GM21381 (cell line): ENCODE results near the gene ZNF771.
"Not testable (repeated sequence)": the region's sequence is repeated elsewhere in the genome, so short reads cannot be mapped to it uniquely, and the experiment has no call there.

Source experiments
- ATAC-seq: cut with Tn5 transposase; IDR thresholded peaks from one replicate; pipeline ENCODE4 v1.9.1; 2021; ENCODE audit warnings: mild to moderate bottlenecking, moderate library complexity; ENCODE audit not compliant: unreplicated experiment

The ZNF771 gene

DNA sequence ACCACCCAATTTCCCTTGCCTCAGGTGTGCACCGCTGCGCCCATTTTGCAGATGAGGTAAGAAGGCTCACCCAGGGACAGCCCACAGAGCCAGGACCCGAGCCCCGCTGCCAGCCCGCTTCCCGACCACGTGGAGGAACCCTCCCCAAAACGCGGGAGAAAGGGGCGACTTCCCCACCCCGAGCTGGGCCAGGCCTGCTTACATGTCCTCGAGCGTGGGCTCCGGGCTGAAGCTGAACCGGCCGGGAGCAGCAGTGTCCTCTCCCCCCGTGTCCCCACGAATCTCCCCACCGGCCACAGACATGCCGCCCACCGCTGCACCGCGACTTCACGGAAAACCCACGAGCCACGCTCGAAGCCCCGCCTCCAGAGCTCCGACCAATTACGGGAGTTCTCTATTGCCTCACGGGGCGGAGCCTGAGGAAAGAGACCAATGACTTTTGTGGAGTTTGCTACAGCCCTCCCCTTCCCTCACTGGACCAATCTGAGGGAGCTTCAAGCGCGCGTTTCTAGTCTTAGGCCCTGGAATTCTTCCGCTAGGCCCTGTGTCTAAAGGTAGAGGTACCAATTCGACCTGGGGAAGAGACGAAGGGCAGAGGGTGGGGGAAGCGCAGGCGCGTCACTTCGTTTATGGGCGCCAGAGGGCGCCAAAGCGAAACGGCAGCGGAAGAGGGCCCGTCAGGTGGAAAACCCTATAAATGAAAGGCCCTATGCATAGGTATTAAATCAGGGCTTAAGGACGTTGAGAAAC lies 22.4 kb downstream of the ZNF771 start, which contains the start of gene DCTPP1:
Gene DCTPP1 (minus strand): TSS at position 353 of the 750 bp plus-strand sequence. CDS start 50 bp downstream, at position 303.
- ATAC-seq: peak; percentile 96

DNA sequence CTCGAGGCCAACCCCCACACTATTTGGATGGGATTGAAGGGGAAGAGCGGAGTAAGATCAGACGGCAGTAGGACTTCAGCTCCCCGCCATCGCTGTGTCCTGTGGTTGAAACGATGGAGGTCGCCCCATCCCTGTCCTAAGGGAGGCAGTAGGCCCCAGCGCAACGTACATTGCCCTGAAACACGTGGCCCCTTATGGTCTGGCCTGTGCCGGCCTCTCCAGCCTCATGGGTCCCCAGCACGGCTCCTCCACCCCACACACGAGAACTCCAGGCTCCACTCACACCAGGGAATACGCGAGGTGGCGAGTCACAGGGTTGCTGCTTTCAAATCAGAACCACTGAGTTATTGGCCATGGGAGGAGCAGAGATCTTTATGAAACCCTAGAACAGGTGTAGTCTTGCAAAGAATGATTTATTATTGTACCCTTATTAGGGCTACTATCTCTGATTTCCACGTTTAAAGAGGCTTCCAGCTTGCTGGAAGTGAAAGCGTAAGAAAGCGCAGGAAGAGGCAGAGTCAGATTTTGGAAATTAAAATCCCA lies 23.1 kb downstream of the ZNF771 start:
- ATAC-seq: no peak

DNA sequence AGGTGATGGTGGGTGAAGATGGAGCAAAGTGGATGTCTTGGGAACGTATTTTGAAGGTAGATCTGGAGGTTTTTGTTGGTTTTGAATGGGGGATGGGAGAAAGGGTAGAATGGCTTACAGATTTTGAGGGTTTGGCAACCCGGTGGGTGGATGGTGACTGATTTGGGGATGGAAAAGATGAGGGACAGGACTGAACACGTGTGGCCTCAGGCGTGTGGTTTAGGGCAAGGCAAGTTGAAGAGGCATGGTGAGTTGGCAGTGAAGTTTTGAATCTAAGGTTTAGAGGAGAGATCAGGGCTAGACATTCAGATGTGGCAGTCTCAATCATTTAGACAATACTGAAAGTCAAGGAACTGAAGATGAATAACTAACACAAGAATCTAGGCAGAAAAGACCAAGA lies 27.4 kb downstream of the ZNF771 start:
- ATAC-seq: no peak

DNA sequence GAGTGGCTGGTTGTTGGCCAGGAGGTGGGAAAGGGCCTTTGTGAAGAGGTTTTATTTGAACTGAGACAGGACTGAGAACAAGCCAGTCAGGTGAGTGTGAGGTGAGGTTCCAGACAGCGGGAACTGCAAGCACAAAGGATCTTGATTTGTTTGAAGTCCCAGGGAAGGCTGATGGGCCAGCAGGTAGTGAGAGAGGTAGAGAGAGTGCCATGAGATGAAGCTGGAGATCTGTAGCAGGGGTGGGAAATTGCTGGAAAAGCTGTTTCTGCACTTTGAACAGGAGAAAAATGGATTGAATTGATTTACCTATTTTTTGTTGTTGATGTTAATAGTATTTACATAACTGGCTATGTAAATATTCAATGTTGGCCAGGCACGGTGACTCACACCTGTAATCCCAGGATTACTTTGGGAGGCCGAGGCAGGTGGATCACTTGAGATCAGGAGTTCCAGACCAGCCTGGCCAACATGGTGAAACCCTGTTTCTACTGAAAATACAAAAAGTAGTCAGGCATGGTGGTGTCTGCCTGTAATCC lies 30.2 kb downstream of the ZNF771 start:
- no peak for ATAC-seq

DNA sequence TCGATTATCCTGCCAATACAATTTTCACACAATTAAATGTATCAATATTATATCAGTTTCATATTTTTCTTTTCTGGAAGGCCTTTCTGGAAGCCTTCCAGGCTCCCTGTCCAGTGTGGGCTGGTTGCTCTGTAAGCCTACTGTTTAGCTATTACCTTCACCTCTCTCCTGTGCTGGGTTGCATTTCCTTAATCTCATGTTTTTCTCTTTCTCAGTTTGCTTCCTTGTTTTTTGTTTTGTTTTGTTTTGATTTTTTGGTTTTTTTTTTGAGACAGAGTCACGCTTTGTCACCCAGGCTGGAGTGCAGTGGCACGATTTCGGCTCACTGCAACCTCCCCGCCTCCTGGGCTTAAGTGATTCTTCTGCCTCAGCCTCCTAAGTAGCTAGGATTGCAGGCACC lies 31.4 kb downstream of the ZNF771 start:
- ATAC-seq: no peak

DNA sequence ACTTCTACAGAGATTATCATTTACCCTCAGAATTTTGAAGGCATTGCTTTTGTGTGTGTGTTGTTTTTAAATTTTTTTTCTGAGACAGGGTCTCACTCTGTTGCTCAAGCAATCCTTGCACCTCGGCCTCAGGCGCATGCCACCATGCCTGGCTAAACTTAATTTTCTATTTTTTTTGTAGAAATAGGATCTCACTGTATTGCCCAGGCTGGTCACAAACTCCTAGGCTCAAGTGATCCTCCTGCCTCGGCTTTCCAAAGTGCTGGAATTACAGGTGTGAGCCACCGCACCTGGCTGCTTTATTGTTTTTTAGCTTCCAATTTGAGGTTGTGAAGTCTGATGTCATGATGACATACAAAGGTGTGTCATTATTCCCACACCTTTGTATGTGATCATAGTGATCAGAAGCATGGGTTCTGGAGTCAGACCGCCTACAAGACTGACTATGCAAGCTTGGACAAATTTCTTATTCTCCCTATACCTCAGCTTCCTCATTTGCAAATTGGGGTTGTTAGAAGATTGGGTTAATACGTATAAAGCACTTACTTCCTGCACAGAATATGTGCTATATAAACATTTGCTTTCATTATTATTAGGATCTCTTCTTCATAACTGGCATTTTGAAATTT lies 32.4 kb downstream of the ZNF771 start:
- no peak for ATAC-seq

DNA sequence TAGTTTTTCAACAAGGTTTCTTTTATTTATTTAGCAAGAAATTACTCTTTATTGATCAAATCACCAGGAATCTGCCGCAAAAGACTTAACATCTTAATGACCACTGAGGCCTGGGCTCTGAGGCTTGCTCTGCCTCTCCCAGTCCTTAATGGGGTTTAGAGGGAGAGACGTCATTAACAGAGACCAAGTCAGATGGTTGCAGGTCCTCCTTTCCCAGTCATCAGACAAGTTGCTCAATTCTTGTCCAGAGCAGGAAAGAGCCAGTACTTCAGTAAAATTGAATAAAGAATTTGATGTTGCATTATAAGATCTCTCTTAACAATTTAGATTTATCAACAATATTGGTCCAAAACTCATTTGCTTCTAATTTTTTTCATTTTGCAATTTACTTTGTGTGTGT lies 36.2 kb downstream of the ZNF771 start:
- ATAC-seq: no peak

DNA sequence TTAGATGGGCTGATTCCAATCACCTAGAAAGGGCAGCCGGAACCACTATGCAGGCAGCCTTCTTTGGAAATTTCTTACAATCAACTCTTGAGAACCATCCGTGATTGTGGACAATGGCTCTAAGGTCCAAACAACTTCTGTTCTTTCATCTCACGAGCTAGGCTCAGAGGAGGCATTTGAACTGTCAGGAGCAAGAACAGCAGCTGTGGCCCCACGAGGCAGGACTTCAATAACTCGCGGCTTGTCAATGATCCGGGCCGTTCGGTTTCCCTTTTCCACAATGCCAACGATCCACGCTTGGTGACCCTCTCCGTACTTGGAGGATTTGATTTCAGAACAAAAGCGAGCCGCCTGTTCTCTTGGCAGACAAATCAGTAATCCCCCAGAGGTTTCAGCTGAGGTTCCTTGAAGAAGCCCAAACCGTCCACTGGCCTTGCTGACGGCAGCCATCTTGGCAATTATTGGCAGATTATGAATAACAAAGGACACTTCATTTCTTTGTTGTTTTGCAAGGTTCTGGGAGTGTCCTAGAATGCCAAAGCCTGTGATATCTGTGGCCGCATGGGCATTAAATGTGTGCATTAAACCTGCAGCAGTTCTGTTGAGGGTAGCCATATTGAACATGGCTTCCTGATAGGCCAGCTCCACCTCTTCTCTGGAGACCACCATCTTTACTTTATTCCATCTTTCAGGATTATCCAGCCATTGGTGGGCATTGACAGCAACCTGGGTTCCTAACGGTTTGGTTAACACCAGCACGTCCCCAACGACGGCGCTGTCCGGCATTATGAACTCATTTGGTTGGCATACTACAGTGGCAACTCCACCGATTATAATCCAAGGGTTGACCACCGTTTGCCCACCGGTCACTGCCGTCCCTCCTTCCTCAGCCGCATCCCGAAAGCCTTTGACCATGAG lies 37.1 kb downstream of the ZNF771 start:
- ATAC-seq: no peak

DNA sequence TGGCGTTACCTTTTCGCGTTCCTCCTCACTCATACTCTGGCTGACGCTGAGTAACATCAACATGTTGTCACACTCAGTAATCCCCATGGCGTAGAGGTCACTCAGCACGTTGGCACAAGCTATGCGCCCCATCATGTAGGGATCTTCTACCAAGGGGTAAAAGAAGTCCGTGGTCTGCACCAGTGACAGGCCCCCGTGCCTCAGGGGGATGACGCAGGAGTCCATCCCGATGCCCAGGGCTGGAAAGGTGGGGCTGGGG lies 37.7 kb downstream of the ZNF771 start:
- no peak for ATAC-seq

DNA sequence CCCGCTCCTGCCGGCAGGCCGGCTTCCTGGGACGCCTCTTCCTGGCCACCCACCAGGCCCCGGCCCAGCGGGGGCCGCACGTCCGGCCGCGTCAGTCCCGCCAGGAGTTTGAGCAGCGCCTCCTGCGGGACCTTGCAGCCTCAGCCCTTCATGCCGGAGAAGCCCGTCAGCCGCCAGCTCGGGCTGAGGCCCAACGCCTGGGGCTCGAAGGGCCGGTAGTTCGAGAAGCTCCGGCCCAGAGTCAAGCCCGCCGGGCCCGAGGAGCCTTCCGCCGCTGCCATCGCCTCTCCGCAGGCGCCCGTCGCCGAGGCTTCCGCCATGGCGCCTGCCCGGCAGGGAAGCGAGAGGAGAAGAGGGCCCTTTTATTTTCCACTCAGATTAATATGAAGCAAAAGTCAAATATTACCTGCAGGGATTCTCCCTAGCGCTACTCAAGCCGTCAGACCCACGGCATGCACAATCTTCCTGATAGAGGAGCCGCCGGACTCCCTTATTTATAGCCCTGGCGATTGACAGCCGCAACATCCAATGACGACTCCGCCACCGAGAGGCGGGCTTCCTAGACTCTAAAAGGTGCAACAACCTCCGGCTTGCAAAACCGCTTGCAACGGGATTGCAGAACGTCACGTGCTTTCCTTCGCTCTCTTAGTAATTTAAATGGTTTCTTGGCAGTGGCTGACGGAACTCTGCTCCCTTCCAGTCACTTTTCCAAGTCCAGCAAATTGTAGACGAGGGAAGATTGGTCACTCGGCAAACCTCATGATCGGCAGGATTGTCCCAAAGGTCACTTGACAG lies 38.2 kb downstream of the ZNF771 start, which contains the start of gene SEPHS2:
Gene SEPHS2 (minus strand): TSS at position 467 of the 795 bp plus-strand sequence. CDS start 147 bp downstream, at position 320.
- ATAC-seq: peak; percentile 75

DNA sequence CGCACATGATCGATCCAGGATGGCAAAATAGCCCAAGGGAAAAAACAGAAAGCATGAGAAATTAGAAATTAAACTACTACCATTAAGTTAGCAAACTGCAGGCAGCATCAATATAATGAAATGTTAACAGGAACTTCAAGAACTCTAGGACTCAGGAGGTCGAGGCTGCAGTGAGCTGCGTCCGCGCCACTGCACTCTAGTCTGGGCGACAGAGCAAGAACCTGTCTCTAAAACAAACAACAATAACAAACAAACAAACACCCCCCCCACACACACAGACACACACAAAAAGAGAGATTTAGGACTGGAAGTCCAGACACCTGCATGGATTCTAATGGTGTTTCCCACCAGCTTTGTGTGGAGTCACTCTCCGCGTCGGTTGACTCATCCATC lies 38.8 kb downstream of the ZNF771 start:
- no peak for ATAC-seq

DNA sequence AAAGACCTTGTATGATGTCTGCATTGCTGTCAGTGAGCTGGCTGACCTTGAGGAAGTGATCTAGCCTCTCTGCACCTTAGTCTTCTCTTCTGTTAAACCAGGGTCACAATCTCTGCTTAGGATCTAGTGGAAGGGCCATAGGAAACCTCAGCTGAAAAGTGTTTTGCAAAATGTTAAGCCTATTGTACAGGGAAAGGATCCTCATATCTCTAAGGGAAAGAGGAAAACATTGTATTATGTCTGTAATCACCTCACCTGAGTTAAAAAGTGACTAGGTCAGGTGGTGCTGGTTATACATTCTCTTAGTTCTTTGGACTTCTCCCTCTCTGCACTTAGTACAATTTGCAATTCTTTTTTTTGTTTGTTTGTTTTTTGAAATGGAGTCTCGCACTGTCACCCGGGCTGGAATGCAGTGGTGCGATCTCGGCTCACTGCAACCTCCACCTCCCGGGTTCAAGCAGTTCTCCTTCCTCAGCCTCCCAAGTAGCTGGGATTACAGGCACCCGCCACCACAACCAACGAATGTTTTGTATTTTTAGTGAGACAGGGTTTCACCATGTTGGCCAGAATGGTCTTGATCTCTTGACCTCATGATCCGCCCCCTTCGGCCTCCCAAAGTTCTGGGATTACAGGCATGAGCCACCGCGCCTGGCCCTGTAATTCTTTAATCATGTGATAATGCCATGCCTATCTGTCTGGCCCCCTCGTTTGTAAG lies 40.3 kb downstream of the ZNF771 start:
- ATAC-seq: no peak

DNA sequence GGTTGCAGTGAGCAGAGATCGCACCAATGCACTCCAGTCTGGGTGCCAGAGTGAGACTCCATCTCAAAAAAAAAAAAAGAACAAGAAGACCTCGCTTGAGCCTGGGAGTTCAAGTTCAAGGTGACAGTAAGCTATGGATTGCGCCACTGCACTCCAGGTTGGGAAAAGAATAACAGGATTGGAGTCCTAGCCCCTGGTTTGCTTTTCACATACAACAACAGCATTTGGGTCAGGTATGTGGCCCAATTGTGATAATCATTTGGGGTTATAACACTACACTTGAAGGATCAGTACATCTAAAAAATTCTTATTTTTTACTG lies 41.7 kb downstream of the ZNF771 start:
- no peak for ATAC-seq

DNA sequence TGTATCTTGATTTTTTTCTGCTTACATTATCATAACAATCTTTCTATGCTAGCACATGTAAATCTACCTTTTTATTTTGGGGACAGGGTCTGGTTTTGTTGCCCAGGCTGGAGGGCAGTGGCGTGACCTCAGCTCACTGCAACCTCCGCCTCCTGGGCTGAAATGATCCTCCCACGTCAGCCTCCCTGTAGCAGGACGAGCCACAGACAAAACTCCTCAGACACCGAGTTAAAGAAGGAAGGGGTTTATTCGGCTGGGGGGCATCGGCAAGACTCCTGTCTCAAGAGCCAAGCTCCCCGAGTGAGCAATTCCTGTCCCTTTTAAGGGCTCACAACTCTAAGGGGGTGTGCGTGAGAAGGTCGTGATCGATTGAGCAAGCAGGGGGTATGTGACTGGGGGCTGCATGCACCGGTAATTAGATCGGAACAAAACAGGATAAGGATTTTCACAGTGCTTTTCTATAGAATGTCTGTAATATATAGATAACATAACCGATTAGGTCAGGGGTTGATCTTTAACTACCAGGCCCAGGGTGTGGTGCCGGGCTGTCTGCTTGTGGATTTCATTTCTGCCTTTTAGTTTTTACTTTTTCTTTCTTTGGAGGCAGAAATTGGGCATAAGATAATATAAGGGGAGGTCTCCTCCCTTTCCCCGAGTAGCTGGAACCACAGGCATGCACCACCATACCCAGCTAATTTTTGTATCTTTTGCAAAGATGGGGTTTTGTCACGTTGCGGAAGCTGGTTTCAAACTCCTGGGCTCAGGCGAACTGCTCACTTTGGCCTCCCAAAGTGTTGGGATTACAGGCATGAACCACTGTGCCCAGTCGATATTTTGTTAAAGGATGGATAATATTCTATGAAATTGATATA lies 45.5 kb downstream of the ZNF771 start:
- not testable (repeated sequence) for ATAC-seq

DNA sequence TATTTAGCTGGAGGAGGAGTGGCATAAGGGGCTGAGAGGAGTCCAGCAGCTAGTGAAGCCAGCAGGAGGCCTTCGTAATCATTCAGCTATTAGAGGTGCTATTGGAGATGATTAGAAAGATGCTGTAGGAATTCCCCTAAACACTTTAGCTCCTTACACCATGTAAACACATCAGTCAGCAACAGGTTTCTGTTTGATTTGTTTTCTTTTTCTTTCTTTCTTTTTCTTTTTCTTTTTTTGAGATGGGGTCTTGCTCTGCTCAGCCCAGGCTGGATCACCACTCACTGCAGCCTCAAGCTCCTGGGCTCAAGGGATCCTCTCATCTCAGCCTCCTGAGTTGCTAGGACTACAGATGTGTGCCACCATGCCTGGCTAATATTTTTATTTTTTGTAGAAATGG lies 48.9 kb downstream of the ZNF771 start:
- ATAC-seq: no peak

DNA sequence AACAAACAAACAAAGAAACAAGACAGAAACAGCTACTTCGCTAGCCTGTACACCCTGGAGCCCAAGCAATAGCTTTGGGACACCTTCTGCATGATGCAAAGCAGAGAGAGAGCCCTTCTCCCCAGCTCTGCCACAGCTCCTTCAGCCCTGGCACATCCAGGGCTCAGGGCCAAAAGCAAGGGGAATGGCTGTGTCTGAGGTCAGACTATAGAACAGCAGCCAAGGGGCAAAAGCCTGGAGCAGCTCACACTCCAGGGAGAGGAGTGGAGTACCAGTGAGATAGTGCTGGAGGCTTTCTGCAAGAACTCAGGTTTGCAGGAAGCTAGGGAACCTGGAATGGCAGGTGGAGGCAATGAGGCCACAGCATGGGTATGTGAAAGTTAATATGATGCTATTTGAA lies 49.9 kb downstream of the ZNF771 start:
- ATAC-seq: no peak

DNA sequence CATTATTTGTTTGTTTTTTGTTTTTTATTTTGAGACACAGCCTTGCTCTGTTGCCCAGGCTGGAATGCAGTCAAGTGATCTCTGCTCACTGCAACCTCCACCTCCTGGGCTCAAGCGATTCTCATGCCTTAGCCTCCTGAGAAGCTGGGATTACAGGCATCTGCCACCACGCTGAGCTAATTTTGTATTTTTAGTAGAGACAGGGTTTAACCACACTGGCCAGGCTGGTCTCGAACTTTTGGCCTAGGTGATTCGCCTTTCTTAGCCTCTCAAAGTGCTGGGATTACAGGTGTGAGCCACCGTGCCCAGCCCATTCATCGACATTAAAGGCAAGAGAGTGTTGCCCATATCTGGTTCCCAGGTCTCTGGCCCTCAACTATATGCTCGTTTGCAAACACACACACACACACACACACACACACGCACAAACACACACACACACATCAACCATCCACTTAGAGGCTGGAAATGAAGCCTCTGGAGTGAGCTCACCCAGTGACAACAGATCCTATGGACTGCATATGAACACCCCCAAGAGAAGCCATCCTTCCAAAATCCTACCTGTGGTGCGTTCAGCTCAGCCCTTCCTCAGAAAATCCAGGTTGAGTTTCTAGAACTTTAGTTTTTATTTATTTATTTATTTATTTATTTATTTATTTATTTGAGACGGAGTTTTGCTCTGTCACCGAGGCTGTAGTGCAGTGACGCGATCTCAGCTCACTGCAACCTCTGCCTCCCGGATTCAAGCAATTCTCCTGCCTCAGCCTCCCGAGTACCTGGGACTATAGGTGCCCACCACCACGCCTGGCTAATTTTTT lies 50.5 kb downstream of the ZNF771 start:
- no peak for ATAC-seq
